Fibroblast of peridontal ligament (primary cell): ENCODE data around the gene WFDC8.

Source experiments
- DNase-seq: peaks from one replicate; pipeline ENCODE4 v3.0.0-alpha.2; 2010; ENCODE audit errors: extremely low read depth

The WFDC8 gene

DNA sequence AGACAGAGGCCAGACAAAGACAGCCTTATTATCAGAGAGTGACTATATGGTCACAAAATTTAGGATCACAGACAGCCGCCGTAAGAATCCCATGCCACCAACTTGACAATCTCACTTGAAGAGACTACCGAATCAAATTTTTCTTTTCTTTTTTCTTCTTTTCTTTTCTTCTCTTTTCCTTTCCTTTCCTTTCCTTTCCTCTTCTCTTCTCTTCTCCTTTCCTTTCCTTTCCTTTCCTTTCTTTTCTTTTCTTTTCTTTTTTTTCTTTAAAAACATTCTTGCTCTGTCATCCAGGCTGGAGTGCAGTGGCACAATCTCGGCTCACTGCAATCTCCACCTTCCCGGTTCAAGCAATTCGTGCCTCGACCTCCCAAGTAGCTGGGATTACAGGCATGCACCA, 30.7 kb downstream of the WFDC8 start:
- DNase-seq = no peak

DNA sequence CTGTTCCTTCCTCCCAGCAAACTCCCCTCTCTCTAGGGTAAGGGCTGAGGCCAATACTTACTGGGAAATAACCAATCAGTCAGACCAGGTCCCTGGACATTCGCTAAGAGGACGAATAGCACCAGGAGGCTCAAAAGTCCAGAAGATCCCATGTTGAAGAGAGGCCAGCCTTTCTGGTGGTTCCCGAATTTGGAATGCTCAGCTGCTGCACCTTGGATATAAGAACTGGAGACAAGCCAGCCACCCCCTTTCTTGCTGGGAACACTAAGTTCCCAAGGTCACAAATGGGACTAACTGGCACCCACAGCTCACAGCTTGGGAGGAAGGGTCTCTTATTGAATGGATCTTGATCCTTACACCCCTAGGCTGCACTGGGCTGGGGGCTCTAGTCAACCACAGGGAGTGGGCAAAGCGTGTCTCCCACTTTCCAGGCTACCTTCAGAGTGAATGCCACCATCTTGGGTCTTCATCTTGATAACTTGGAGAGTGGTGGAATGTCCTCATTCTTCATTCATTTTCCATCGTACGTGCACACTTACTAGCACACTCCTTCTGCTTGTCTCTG, 31.8 kb downstream of the WFDC8 start, which contains the start of gene EPPIN:
TSS of gene EPPIN (minus strand) at position 196 of the 565 bp plus-strand sequence. CDS start at position 152, 44 bp downstream.
- DNase-seq = no peak

DNA sequence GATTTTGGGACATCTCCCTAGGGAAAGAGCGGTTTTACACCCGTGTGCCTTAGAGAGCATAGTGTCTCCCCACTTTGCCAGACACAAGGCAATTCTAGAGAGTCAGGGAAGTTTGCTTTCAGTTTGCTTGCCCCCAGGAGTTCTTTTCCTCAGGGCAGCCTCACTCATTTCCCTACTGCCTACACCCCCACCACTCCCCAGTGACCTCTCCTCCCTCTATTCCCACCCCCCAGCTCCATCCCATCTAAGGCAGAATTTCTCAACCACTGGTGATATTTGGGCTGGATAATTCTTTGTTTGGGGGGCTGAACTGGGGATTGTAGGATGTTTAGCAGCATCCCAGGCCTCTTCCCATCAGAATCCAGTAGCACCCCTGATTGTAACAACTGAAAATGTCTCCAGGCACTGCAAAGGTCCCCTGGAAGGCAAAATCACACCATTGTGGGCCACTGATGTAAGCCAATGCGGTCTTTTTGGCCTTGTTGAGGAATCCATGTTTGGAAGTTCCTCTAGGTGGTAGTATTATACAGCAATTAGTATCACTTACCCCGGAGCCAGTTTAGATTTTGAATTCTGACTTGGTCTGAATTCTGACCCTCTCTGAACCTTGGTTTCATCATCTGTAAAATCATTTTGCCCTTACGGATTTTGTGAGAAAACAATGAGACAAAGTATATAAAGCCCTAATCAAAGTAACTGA, 33.2 kb downstream of the WFDC8 start:
- peak; percentile 72 for DNase-seq

DNA sequence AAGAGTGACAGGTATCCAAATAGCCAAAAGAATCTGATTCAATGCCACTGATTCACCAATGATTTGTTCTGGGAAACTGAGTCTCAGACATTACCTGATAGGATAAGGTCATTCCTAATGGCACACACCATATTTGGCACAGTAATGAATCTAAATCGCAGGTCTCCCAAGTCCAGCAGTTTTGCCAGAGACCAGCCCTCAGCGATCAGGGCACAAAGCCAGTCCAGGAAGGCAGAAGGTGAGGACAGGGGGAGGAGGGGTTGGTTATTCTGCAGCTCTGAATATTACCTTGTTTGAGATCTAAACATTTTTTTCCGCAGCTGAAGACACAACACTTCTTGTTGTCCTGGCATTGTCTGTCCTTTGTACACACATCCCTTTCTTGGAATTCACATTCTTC, 33.7 kb downstream of the WFDC8 start:
- DNase-seq = no peak

DNA sequence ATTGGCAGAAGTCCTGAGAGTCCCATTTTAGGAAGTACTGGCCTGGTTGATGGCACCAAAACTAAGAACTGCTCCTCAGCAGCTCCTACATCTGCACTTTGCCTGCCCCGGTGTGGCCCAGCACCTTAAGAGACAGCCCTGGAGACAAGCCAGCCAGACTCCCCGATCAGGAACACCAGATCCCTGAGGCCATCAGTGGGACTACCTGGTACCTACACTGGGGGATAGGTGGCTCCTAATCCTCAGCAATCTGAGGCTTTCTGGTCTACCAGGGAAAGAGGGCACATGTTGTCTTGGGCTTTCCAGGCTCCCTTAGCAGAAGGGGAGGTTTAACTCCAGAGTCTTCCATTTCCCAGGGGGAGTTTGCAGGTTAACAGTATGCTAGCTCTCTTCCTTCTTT, 39.7 kb downstream of the WFDC8 start, which contains the start of gene WFDC6:
TSS of gene WFDC6 (minus strand) at position 101 of the 400 bp plus-strand sequence. CDS start at position 26, 75 bp downstream.
- DNase-seq = no peak

DNA sequence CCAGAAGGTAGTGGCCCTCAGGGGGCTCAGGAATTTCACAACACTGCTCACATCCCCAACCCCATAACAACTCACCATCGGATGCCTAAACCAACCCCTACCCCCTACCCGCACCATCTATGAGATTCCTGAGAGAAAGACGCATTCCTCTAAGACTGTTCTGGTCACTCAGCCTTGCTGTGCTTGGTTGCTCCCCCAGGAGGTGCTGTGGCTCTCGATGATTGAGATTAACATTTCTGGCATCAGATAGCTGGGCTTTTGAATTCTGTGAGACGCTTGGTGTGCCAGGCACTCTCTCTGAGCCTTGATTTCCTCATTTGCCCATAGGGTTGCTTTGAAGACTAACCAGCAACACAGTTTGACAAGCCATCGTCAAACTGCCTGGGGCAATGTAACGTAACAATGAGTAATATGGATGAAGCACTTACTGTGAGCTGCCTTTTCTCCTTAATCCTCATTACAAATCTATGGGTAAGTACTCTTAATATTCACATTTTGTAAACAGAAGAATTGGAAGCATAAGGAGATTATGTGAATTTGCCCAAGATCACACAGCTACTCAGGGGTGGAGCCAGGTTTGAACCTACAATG, 40.8 kb downstream of the WFDC8 start:
- DNase-seq = no peak

DNA sequence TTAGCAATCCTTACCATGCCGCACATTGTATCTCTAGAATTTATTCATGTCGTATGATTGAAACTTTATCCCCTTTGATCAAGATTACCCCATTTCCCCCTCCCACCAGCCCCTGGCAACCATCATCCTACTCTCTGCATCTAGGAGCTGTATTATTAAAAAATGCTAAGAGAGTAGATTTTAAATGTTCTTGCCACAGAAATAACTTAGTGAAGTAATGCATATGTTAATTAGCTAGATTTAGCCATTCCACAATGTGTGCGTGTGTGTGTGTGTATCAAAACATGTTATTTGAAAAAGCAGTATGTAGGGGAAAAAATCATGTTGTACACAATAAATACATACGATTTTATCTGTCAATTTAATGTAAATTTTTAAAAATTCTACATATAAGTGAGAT, 51.8 kb downstream of the WFDC8 start:
- no peak for DNase-seq

DNA sequence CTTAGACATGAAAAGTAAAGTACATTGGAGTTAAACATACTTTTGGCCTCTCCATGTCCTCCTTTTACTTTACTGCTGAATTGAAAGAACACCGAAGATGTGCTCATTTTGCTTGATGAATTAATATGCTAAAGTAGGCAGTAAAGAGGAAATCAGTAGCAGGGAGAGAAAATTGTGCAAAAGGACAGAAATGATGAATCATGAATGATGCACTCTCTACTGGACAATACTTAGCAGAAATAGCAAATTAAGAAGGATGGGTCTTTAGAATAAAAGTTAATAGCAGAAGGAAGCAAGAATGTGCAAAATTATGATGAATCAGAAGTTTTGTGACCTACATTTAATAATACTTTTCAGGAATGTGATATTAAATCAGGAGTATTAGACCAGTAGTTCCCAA, 55.3 kb downstream of the WFDC8 start:
- no peak for DNase-seq

DNA sequence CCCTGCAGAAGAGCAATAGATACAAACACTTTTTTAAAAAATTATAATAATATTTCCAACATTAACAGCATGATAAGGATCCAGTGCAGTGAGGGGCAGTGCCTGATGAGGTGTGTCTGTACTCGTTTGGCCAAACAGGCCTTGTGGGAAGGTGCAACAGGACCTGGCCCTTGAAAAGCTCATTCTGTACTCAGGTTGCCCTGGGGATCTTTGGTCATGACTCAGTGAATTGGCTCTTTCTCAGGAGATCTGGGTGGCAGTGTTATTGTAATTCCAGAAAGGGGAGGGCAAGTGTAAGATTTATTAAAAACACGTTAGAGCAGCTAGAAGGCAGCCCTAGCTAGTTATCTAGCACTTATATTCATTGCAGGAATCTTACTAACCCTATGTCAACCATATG, 60.8 kb downstream of the WFDC8 start:
- no peak for DNase-seq

DNA sequence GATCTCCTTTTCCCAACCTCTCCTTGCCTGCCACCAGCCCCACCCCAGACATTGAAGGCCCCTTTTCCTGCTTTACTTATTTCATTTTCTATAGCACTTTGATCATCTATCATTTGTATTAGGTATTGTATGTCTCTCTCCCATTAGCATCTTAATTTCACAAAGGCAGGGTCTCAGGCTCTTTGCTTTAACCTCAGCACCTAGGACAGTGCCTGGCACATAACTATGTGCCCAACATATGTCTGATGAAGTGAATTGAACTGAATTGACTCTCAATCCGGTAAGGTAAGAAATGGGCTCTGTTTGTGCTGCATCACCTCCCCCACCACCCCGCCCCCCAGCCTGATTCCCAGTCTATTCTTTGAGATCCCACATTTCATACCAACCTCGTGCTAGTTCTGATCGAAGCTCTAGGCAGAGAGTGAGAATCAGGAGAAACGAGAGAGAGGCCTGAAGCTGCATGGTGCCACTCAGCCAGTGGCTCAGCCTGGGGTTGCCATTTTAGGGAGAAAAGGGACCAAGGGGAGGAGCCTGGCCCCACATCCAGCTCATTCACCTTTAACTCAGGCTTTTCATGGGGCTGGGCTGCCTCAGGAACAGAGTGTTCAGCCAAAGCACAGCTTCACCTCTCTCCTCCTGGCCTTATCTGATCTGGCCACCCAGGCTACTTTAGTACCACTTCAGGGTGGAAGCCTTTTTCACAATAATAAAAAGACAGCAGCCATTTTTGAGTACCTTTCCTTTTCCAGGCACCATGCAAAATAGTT, 63.8 kb downstream of the WFDC8 start, which contains the start of gene SPINT3:
TSS of gene SPINT3 (minus strand) at position 476 of the 767 bp plus-strand sequence. CDS start at position 462, 14 bp downstream.
- no peak for DNase-seq

DNA sequence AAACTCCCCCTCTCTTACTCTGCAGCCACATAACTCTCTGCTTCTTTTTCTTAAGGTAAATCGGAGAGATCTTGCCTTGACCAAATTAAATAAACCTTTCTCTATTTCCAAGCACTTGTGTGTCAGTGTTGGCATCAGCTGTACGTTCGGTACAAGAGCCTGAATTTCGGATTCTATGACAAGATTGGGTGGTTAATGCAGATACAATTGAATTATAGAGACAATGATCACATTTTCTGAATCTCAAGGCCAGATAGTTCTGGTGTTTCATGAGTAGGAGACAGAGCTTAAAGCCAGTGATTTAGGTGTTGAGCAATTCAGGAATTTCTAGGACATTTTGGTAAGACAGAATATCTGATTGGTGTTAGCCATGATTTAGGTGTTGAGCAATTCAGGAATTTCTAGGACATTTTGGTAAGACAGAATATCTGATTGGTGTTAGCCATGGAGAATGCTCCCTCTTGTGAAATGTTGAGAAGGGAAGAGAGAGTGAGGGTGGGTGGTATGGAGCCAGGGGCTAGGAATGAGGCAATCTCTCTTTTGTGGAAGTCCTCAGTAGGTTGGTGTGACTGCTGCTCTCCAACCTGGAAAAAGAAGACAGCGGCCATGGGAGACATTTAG, 68.7 kb downstream of the WFDC8 start:
- DNase-seq = peak; percentile 5

DNA sequence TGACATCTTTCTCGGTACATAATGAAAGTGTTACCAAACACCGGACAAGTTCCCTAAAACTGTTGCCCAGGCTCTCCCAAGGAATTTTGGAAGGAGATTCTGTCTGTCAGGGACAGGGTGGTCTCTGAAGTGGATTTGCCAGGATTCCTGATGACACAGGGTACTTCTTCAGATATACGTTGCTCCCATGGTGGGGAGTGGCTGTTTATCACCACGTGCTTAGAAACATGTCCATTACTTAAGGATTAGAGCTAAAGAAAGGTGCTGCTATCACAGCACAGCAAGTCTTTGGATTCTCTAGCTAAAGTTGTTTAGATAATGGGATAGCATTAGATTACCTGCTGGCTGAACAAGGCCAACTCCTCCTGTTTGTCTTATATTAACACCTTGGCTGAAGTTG, 70.0 kb downstream of the WFDC8 start:
- DNase-seq = no peak

DNA sequence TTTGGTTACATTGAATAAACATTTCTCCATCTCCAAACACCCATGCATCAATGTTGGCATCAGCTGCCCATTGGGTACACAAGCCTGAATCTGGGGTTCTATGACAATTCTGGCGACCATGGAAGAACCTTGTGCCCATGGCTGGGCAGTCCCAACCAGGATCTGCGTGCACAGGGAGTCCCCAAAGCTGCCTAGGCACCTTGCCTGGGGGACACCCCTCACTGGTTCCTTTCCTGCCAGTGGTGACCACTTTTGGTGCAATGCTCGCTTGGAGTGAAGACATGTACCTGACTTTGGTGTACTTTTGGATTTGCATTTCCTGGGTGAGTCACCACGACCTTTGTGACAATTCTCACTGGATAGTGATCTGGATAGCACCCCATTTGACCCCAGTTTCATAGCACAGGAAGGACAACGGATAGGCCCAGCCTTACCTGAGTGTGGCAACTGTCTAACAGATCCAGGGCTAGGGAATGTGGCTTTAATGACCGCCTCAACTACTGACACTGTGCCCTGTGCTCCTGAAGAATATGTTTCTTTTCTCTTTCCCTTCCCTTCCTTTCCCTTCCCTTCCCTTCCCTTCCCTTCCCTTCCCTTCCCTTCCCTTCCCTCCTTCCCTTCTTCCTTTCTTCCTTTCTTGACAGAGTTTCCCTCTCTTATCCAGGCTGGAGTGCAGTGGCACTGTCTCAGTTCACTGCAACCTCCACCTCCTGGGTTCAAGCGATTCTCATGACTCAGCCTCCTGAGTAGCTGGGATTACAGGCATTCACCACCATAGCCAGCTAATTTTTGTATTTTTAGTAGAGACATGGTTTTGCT, 70.8 kb downstream of the WFDC8 start:
- no peak for DNase-seq

DNA sequence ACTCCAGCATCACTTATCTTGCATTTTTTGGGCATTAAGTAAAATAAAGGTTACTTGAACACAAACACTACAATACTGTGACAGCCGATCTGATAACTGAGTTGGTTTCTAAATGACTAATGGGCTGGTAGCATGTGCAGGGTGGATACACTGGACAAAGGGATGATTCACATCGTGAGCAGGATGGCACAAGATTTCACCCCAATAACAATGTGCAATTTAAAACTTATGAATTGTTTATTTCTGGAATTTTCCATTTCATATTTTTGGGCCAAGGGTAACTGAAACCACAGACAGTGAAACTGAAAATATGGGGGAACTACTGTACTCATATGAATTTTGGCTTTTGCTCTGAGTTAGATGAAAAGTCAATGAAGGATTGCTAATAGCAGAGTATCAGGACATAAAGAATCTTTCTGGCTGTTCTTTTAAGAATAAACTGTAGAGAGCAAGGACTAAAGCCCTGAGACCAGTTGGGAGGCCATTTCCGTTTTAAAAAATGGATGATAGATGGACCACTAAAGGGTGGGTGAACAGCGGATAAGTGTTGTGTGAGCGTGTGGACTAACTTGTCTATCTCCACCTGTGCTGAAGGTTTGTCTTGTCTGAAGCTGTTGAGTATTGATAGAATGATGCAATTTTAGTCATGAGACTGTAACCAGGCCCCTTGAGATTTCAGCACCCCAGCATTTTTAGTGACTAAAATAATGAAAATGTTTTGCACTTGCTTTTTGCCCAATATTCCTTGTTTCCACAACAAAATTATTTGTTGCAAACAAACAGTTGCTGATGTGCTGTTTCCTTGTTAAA, 71.9 kb downstream of the WFDC8 start:
- no peak for DNase-seq

DNA sequence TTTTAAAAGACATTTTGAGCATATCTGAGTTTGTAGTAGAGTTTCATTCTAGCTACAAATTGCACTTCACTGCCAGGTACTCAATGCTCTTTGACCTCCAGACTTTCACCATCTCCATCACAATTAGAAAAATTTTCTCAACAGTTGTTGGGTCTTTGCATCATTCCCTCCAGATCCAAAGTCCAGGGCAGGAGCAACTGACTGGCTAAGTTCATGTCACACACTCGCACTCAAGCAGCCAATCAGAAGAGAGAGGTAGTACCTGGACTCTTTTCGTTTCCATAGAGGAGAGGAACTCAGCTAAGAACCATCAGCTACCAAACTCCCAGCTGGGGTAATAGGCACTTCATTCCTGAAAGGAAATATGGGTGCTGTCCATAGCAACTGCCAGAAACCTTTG, 72.7 kb downstream of the WFDC8 start:
- DNase-seq = no peak

DNA sequence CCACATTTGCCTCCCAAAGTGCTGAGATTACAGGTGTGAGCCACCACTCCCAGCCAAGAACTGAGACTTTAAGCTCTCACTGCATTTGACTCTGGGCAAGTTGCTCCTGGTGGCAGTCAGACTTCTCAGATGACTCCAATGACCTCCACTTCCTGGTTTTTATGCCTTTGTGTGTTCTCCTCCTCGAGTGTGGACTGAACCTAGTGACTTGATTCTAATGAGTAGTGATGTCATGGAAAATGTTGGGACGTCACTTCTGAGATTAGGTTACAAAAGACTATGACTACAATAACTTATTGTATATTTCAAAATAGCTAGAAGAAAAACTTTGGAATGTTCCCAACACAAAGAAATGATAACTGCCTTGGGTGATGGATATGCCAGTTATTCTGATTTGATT, 75.7 kb downstream of the WFDC8 start:
- DNase-seq = no peak

DNA sequence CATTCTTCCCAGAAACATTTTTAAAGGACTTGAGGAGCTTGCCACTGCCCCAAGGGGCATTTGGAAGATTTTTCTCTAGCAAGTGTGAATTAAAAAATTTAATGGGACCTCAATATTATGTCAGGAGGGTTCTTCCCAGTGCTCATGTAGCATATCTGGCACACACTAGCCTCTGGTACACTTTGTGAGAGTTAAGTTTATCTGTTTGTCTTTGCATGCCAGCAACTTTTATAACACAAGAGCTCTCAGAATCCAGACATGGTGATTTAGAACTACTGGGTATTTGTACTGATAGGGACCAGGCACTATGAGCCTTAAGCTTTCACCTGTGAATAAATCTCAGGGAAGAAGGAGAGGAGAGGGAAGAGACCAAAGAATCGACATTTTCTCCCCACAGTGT, 76.5 kb downstream of the WFDC8 start:
- no peak for DNase-seq
